ENCODE results near the gene LCN1. TPM values are rescaled to one million over a fixed set of nuclear protein-coding genes. Genes with fewer than 3 reads are reported as not detected.

LCN1 gene
- total RNA-seq, 1 experiment from 2014 or later, result not detected

GRCh38 chr9:135561391-135562234 lies 40.4 kb downstream of the LCN1 start, which contains the start of gene PAEP:
PAEP (plus strand) TSS chr9:135561756.
- Histone ChIP-seq H3K9me3 (ENCODE audit: control insufficient read depth, low read depth, low read length) (no peaks in the 10 kb centered on the region), H2BK15ac (ENCODE audit: low read depth, low read length) (no peak within 1 kb of the TSS), H2AK5ac (ENCODE audit: insufficient read length, low read length) (no peak within 1 kb of the TSS), H3K4me1 (ENCODE audit: insufficient read depth, low read length) (no peaks in the 10 kb centered on the region; the same call in 1 of the 2 replicates), H3K27ac (ENCODE audit: insufficient read length, low read depth, low read length) (no peak within 1 kb of the TSS), H2AFZ (ENCODE audit: low read length) (no peak within 1 kb of the TSS), H2BK5ac (ENCODE audit: insufficient read length, low read length) (no peak within 1 kb of the TSS), H3K14ac (ENCODE audit: insufficient read depth, low read length) (no peak within 1 kb of the TSS), H3K4me2 (ENCODE audit: insufficient read depth, insufficient read length, low read length) (no peak within 1 kb of the TSS), H3K27me3 (ENCODE audit: insufficient read depth, low read length) (no peaks in the 10 kb centered on the region), H3K18ac (ENCODE audit: insufficient read length, low read depth, low read length) (no peak within 1 kb of the TSS), H4K91ac (ENCODE audit: insufficient read length, low read depth, low read length) (no peak within 1 kb of the TSS), H3K79me2 (ENCODE audit: insufficient read depth, low read length) (no peaks in the 10 kb centered on the region), H3K56ac (ENCODE audit: insufficient read length, low read depth, low read length) (no peak within 1 kb of the TSS), H2BK12ac (ENCODE audit: insufficient read length, low read depth, low read length) (no peak within 1 kb of the TSS), H3T11ph (ENCODE audit: low read length) (no peak within 1 kb of the TSS), H4K5ac (ENCODE audit: insufficient read length, low read depth, low read length) (no peak within 1 kb of the TSS), H3K4ac (ENCODE audit: low read depth, low read length) (no peak within 1 kb of the TSS), H4K8ac (replicated peaks; ENCODE audit: insufficient read length, low read depth, low read length) (no peak within 1 kb of the TSS), H3K23me2 (ENCODE audit: insufficient read length, low read depth, low read length, poor library complexity, severe bottlenecking) (no peaks in the 10 kb centered on the region), H3K79me1 (ENCODE audit: insufficient read depth, low read depth, low read length, poor library complexity, severe bottlenecking) (no peaks in the 10 kb centered on the region), H2BK20ac (ENCODE audit: low read depth, low read length, poor library complexity, severe bottlenecking) (no peak within 1 kb of the TSS), H3K23ac (ENCODE audit: insufficient read length, low read depth, low read length) (no peak within 1 kb of the TSS), H2BK120ac (ENCODE audit: low read depth, low read length, poor library complexity, severe bottlenecking) (no peak within 1 kb of the TSS), H3K9ac (ENCODE audit: extremely low read depth, insufficient read length, low read length) (no peak within 1 kb of the TSS), H4K20me1 (ENCODE audit: control insufficient read depth, insufficient read depth, insufficient read length) (no peaks in the 10 kb centered on the region)
- Mint-ChIP-seq H3K27me3 (ENCODE audit: low read depth) (peaks cover 2% of the 10 kb centered on the region; the same call in 1 of the 2 replicates), H3K4me1 (peaks cover 4 to 5% of the 10 kb centered on the region in 2 experiments), H3K27ac (no peak within 1 kb of the TSS), H3K9me3 (no peaks in the 10 kb centered on the region), H3K36me3 (ENCODE audit: insufficient read depth in 1 of 3, low read depth in 3 of 3) (no peaks in the 10 kb centered on the region; a peak in 1 of 7 replicates), H3K4me3 (no peak within 1 kb of the TSS)
- no CpG with 5 or more reads among the region's 20 CpGs for WGBS (ENCODE audit: extremely low coverage, insufficient read length, low lambda C conversion rate)
- TF ChIP-seq CTCF (conservative IDR thresholded peaks at IDR 0.05), result no peak
- DNase-seq, result no peak
